ENCODE results near the gene TMEM250.

TMEM250 gene

GRCh38 chr9:136093995-136094881, 24.4 kb downstream of the TMEM250 start:
- FAIRE-seq: no peak

DNA sequence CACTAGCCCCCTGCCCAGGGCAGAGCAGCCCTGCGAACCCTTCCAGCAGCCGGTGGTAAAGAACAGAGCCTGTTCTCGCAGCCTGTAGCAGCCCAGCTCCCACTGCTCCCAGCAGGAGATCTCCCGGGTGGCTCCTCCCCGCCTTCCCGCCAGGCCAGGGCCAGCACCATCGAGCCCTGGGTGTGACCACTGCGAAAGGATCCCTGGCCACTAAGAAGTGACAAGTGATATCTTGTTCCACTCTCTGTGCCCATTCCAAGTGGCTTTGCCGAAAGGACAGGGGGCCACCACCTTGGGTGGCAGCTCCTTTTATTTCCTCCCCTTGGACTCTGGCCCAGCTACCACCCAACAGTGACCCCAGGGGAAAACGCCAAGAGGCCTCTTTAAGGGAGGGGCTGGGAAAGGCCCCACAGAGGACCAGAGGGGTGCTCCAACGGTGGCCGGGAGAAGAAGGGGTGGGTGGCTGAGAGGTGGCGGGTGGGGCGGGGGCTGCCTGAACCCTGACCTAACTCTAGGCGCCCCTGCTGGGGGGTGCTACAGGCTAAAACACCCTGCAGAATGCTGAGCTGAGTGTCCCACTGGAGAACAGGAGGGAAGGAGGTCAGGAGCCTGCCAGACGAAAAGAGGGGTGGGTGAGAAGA, 25.2 kb downstream of the TMEM250 start:
- FAIRE-seq: no peak

DNA sequence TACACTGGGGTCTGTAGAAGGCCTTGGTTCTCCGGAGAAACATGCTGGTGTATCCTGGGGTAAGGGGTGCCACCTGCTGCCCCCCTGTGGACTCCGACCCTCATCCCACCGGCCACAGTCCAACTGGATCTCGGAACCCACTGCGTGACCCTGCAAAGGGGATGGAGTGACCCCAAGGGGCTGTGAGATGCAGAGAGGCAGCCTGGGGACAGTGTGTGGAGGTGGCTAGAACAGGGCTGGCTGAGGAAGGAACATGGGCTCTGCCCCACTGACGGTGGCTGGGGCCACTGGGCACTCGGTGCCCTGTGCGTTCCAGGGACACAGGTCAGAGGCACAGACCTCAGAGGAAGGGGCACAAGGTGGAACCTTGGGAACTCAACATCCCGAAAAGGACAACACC, 25.9 kb downstream of the TMEM250 start:
- no peak for FAIRE-seq

DNA sequence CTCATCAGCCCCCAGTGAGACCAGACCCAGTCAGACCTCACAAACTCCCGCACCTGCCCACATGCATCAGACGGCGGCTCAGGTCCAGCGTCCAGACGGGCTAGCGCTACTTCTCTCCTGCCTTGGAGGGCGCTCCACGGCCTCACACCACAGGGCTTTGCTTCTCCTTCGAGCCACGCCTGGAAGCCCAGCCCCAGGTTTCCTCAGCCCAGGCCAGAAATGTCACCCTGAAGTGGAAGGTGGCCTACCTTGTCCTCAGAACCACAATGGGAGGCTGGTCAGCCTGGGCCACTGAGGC, 26.4 kb downstream of the TMEM250 start:
- no peak for FAIRE-seq

- no peak for FAIRE-seq
These were observed 26.9 kb downstream of the TMEM250 start for GRCh38 chr9:136091582-136092352.

DNA sequence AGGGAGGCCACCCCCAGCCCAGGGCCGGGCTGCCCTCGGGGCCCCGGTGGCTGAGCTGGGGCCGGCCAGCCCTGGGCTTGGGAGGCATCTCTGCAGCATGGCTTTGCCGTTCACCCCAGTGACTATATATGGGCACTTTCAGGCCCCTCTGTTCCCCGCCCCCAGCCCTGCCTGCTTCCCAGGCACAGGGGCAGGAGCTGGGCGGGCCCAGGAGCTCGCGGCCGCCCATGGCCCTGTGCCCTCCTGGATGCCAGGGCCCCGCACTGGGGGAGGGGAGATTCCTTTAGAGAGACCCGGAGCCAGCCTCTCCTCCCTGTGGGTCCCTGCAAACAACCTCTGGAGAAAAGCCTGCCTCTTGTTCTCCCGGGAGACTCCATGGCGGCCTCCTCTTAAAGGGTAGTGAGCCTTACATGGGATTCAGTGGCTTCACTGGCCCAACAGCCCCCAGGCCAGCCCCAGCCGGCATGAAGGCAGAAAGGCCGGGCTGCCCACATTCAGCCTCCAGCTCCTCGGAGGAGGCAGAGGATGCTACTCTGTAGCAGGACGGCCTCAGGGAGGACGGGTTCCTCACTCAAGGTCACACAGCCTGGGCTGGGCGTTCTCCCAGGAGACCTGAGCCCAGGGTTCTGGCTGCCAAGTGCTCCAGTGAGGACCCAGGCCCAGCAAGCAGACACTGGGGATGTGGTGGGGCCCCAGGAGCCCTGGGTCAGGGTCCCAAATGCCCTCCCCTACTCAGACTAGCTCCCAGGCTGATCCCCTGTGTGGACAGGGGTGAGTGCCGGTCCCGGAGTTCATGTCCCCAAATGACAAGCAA, 27.7 kb downstream of the TMEM250 start:
- FAIRE-seq: no peak

DNA sequence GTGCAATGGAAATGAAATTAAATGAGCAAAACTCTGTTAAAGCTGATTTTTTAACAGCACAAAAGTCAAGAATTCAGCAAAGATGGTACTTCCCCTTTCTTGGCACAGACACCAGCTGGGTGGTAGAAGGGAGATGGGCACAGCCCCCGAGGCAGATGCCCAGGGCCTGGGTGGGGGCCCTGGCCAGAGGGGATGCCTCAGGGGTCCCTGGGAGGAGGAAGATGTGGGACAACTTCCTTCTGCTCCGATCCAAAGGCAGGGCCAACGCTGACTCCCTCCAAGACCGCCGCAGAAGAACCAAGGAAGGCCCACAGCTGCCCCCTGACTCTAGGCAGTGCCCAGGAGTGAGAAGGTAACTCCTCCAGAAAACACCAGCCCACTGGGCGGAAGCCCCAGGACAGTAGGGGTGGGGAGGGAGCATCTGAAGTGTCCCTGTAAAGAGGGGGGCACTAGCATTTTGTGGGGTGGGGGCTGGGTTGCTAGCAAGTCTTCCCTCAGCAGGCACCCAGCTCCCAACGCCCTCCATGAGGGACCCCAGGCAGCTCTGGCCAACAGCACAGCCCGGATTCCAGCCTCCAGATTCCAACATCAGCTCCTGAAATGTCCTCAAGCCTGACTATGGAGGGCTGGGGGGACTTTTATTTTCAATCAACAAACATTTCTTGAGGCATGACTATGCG, 28.5 kb downstream of the TMEM250 start:
- FAIRE-seq: no peak

- FAIRE-seq: peak; percentile 97
These were observed 29.0 kb downstream of the TMEM250 start for GRCh38 chr9:136089697-136090045.

GRCh38 chr9:136088939-136089696, 29.6 kb downstream of the TMEM250 start:
- peak; percentile 13 for FAIRE-seq

DNA sequence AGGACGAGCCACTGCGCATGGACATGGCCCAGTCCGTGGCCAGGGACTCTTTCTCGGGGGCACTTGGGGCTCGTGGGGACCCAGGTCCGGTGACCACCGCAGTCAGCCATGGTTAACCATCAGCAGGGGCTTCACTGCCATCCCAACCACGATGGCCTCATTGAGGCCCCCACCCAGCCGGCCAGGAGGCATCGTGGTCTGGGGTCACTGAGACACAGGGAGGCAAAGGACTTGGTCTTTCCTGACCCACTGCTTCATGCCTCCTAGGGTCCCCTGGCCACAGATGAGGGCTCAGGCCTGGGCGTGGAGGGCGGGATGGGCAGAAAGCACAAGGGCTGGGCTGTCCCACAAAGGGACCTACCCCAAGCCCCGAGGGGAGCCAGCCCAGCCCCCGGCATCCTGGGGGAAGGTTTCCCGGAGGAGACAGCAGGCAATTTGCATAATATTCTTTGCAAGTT, 30.2 kb downstream of the TMEM250 start:
- FAIRE-seq: no peak

GRCh38 chr9:136087741-136088480, 30.8 kb downstream of the TMEM250 start:
- no peak for FAIRE-seq

GRCh38 chr9:136086951-136087740, 31.5 kb downstream of the TMEM250 start:
- FAIRE-seq: no peak

GRCh38 chr9:136086213-136086881, 32.3 kb downstream of the TMEM250 start:
- no peak for FAIRE-seq

- no peak for FAIRE-seq
These were observed 32.9 kb downstream of the TMEM250 start for GRCh38 chr9:136085815-136086212.

DNA sequence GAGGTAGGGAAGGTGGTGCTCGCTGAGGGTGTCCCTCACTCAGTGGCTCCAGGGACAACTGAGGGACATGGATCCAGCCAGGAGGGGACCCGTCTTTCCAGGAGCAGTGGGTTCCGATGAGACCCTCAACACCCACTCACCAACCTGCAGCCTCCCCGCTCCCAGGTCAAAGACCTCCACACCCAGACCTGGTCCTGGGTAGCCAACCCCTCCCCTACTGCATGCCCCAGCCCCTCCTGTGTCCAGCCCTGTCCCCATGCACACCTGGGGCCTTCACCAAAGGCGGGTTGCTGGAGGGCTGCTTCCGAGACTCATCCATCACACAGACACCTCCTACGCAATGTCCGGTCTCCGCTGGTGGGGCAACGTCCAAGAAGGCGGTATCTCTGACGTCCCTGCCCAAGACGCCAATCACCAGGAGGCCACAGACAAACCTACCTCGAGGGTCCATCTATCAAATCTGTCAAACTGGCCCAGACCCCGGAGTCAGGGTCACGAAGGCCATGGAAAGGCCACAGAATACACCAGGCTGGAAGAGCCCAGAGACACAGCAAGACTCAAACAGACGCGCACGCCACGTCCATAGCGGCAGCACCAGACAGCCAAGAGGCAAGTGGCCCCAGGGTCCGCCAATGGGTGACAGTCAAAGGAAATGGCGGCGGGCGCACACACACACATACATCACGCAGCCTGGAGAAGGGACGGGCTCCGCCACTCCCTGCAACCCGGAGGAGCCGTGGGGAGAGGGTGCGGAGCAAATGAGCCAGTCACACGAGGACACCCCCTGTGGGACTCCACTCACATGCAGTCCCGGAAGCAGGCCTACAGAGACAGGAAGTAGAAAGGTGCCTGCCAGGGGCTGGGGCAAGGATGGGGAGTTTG, 34.4 kb downstream of the TMEM250 start:
- FAIRE-seq: no peak

DNA sequence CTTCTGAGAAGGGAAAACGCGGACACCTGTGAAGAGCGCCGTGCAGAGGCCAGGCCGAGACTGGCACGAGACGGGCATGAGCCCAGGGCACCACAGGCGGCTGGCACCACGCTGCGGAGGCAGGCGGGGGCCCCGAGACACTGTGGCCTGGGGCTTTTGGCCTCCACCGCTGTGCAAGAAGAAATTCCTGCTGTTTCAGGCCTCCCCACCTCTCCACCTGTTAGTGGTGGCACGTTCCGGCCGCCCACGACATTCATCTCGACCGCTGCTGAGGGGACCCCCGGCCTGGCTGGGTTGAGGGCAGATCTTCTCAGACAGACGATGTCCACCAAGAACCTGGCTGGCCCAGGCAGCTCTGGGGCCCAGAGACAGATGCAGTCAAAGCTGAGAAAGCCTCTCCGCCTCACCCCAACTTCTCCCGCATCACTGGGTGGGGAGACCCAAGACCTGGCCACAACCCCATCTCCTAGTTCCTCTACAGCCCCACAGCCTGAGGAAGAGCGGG, 35.1 kb downstream of the TMEM250 start:
- no peak for FAIRE-seq

GRCh38 chr9:136082496-136083361, 35.9 kb downstream of the TMEM250 start:
- FAIRE-seq: no peak

Measured in islet of Langerhans (tissue), 1 donor.